ENCODE data around the gene THSD4. TPM values are rescaled to one million over a fixed set of nuclear protein-coding genes. Genes with fewer than 3 reads are reported as not detected.
"Not testable (repeated sequence)": the region's sequence is repeated elsewhere in the genome, so short reads cannot be mapped to it uniquely, and the experiment has no call there.

Gene THSD4
- total and polyA plus RNA-seq, 7 donors = 1.4 to 7.8 (median 2.2) TPM

GRCh38 chr15:71312731-71313460, 197.6 kb downstream of the THSD4 start:
- DNase-seq = no peak
- no peak overlapping the region for H3K4me3 ChIP-seq
- no peak for TF ChIP-seq POLR2A (IDR thresholded peaks at IDR 0.05)
- no peak for TF ChIP-seq EP300 (IDR thresholded peaks at IDR 0.05)
- TF ChIP-seq CTCF (IDR thresholded peaks at IDR 0.05) = no peak
- no peak for TF ChIP-seq POLR2AphosphoS5 (IDR thresholded peaks at IDR 0.05)
- intact Hi-C loops (cut with DNase I) = no loop called here
- no peaks in the 10 kb centered on the region for H3K9me3 ChIP-seq
- H3K36me3 ChIP-seq = no peaks in the 10 kb centered on the region
- WGBS, 2 donors = 73 to 85% methylated on average over 6 of the region's 6 CpGs
- H3K4me1 ChIP-seq = no peaks in the 10 kb centered on the region
- H3K27ac ChIP-seq = no peak overlapping the region
- no peaks in the 10 kb centered on the region for H3K27me3 ChIP-seq

- no peak for DNase-seq
- no peak overlapping the region for H3K4me3 ChIP-seq
- no peaks in the 10 kb centered on the region for H3K9me3 ChIP-seq
- intact Hi-C loops (cut with DNase I) = no loop called here
- no peak overlapping the region for H3K27ac ChIP-seq
- TF ChIP-seq EP300 (IDR thresholded peaks at IDR 0.05) (no peak), POLR2A (IDR thresholded peaks at IDR 0.05) (no peak), CTCF (IDR thresholded peaks at IDR 0.05) (no peak), POLR2AphosphoS5 (IDR thresholded peaks at IDR 0.05) (no peak)
- no peaks in the 10 kb centered on the region for H3K27me3 ChIP-seq
- H3K4me1 ChIP-seq = no peaks in the 10 kb centered on the region
- WGBS, 2 donors = 86 to 87% methylated on average over 3 of the region's 3 CpGs
- no peaks in the 10 kb centered on the region for H3K36me3 ChIP-seq
Observed at GRCh38 chr15:71313806-71314205, 198.5 kb downstream of the THSD4 start.

GRCh38 chr15:71314956-71315537, 199.8 kb downstream of the THSD4 start:
- Histone ChIP-seq H3K9me3 (no peaks in the 10 kb centered on the region), H3K4me3 (no peak overlapping the region), H3K4me1 (no peaks in the 10 kb centered on the region), H3K27me3 (no peaks in the 10 kb centered on the region), H3K27ac (no peak overlapping the region), H3K36me3 (no peaks in the 10 kb centered on the region)
- no peak for DNase-seq
- intact Hi-C loops (cut with DNase I) = no loop called here
- TF ChIP-seq POLR2AphosphoS5 (IDR thresholded peaks at IDR 0.05) (no peak), POLR2A (IDR thresholded peaks at IDR 0.05) (no peak), EP300 (IDR thresholded peaks at IDR 0.05) (no peak), CTCF (IDR thresholded peaks at IDR 0.05) (no peak)
- WGBS, 2 donors = 90% methylated on average over 2 of the region's 2 CpGs

GRCh38 chr15:71316911-71317310, 201.6 kb downstream of the THSD4 start:
- intact Hi-C loops (cut with DNase I) = no loop called here
- 62 to 81% methylated on average over 1 of the region's 1 CpG for WGBS, 2 donors

GRCh38 chr15:71319424-71319823, 204.2 kb downstream of the THSD4 start:
- H3K36me3 ChIP-seq; intact Hi-C loops (cut with DNase I): not testable (repeated sequence)
- WGBS, 2 donors = 79 to 91% methylated on average over 3 of the region's 3 CpGs

More at GRCh38 chr15:71316911-71317310, 201.6 kb downstream of the THSD4 start:
- Histone ChIP-seq H3K4me3 (no peak overlapping the region), H3K27me3 (no peaks in the 10 kb centered on the region), H3K4me1 (no peaks in the 10 kb centered on the region), H3K9me3 (no peaks in the 10 kb centered on the region), H3K36me3 (no peaks in the 10 kb centered on the region), H3K27ac (no peak overlapping the region)
- no peak for DNase-seq
- TF ChIP-seq POLR2A (IDR thresholded peaks at IDR 0.05) = no peak
- TF ChIP-seq EP300 (IDR thresholded peaks at IDR 0.05) = no peak
- TF ChIP-seq CTCF (IDR thresholded peaks at IDR 0.05) = no peak
- TF ChIP-seq POLR2AphosphoS5 (IDR thresholded peaks at IDR 0.05) = no peak

More at GRCh38 chr15:71319424-71319823, 204.2 kb downstream of the THSD4 start:
- not testable (repeated sequence) for DNase-seq, H3K27ac ChIP-seq, H3K4me1 ChIP-seq, H3K27me3 ChIP-seq, H3K9me3 ChIP-seq, H3K4me3 ChIP-seq

All from sigmoid colon (tissue), 7 donors.